OCI-LY1 (cell line): ENCODE data around the gene RAX2.
"Not testable (repeated sequence)": the region's sequence is repeated elsewhere in the genome, so short reads cannot be mapped to it uniquely, and the experiment has no call there.

Experiments
- H2AFZ ChIP-seq: fragments of 200-600 bp; sonication (generic), shearing (Covaris generic); 2 replicates; pipeline ENCODE4 v1.6.0; 2014; ENCODE audit warnings: antibody characterized with exemption, mild to moderate bottlenecking, low read length
- H3F3A ChIP-seq: fragments of 200-600 bp; sonication (generic), shearing (Covaris generic); 2 replicates; pipeline ENCODE4 v1.6.0; 2014; ENCODE audit warnings: mild to moderate bottlenecking, antibody characterized with exemption, low read length, moderate library complexity; ENCODE audit not compliant: insufficient read depth
- H3K27ac ChIP-seq: fragments of 200-600 bp; sonication (generic); 2 replicates; pipeline ENCODE4 v1.5.1; 2014; ENCODE audit warnings: low read length, mixed run types, mild to moderate bottlenecking, low read depth; ENCODE audit not compliant: poor library complexity, severe bottlenecking
- H3K27me3 ChIP-seq: fragments of 200-600 bp; sonication (generic); 2 replicates; pipeline ENCODE4 v1.6.0; 2014; ENCODE audit warnings: antibody characterized with exemption, mild to moderate bottlenecking, low read length, moderate library complexity; ENCODE audit not compliant: insufficient read depth
- H3K36me3 ChIP-seq: fragments of 200-600 bp; sonication (generic); 2 replicates; pipeline ENCODE4 v1.6.1; 2014; ENCODE audit warnings: mild to moderate bottlenecking, antibody characterized with exemption, low read length, moderate library complexity, mixed read lengths; ENCODE audit not compliant: insufficient read depth
- H3K4me1 ChIP-seq: fragments of 200-600 bp; sonication (generic); 2 replicates; pipeline ENCODE4 v1.5.1; 2014; ENCODE audit warnings: mild to moderate bottlenecking, low read length, moderate library complexity; ENCODE audit not compliant: insufficient read depth, severe bottlenecking
- H3K4me2 ChIP-seq: fragments of 200-600 bp; sonication (generic), shearing (Covaris generic); 2 replicates; pipeline ENCODE4 v1.6.1; 2014; ENCODE audit warnings: low read length
- H3K4me3 ChIP-seq: fragments of 200-600 bp; sonication (generic); 2 replicates; pipeline ENCODE4 v1.5.1; 2014; ENCODE audit warnings: low read length, low read depth, mild to moderate bottlenecking, mixed read lengths; ENCODE audit not compliant: poor library complexity, severe bottlenecking
- H3K79me2 ChIP-seq: fragments of 200-600 bp; shearing (Covaris generic); 2 replicates; pipeline ENCODE4 v1.6.1; 2016; ENCODE audit warnings: mixed run types, low read length, mixed read lengths; ENCODE audit not compliant: insufficient read depth
- H3K9ac ChIP-seq: fragments of 200-600 bp; sonication (generic), shearing (Covaris generic); 2 replicates; pipeline ENCODE4 v1.6.1; 2014; ENCODE audit warnings: mild to moderate bottlenecking, low read length, mixed read lengths
- H3K9me2 ChIP-seq: fragments of 200-600 bp; sonication (generic), shearing (Covaris generic); 2 replicates; pipeline ENCODE4 v1.6.1; 2014; ENCODE audit warnings: low read depth, mild to moderate bottlenecking, low read length, mixed read lengths
- H3K9me3 ChIP-seq: fragments of 200-600 bp; shearing (Covaris generic); 2 replicates; pipeline ENCODE4 v1.6.1; 2014; ENCODE audit warnings: low read length, mixed read lengths
- H4K20me1 ChIP-seq: fragments of 200-600 bp; sonication (generic), shearing (Covaris generic); 2 replicates; pipeline ENCODE4 v1.6.0; 2016; ENCODE audit warnings: mild to moderate bottlenecking, low read length; ENCODE audit not compliant: insufficient read depth
- EZH2 ChIP-seq: fragments of 200-600 bp; sonication (generic), shearing (Covaris generic); IDR thresholded peaks from 2 replicates; pipeline ENCODE4 v1.8.0; 2017; ENCODE audit warnings: borderline replicate concordance, mixed run types, mild to moderate bottlenecking, antibody characterized with exemption, low read length, moderate library complexity, mixed read lengths
- TF ChIP-seq, protein P1 (sequence below): fragments of 200-600 bp; sonication (generic), shearing (Covaris generic); IDR thresholded peaks from 2 replicates; pipeline ENCODE4 v1.5.1; 2017; ENCODE audit warnings: mild to moderate bottlenecking, antibody characterized with exemption, low read length, moderate library complexity, mixed read lengths

Gene RAX2

GRCh38 chr19:3760871-3761361 is 11.1 kb downstream of the RAX2 start:
- Histone ChIP-seq H3K9ac (peak overlapping the region; percentile 90), H4K20me1 (no peaks in the 10 kb centered on the region), H3K4me2 (peak overlapping the region; percentile 75), H3K36me3 (peaks cover 21% of the 10 kb centered on the region; the same call in 1 of the 2 replicates), H3K4me3 (peak overlapping the region; percentile 84), H3K27me3 (no peaks in the 10 kb centered on the region), H3K9me3 (no peaks in the 10 kb centered on the region), H3F3A (no peaks in the 10 kb centered on the region), H3K79me2 (no peaks in the 10 kb centered on the region), H3K9me2 (no peaks in the 10 kb centered on the region), H3K4me1 (peaks cover 25% of the 10 kb centered on the region), H3K27ac (peak overlapping the region; percentile 9), H2AFZ (no peak overlapping the region)
- no peak for TF ChIP-seq EZH2
- TF ChIP-seq, protein P1, sequence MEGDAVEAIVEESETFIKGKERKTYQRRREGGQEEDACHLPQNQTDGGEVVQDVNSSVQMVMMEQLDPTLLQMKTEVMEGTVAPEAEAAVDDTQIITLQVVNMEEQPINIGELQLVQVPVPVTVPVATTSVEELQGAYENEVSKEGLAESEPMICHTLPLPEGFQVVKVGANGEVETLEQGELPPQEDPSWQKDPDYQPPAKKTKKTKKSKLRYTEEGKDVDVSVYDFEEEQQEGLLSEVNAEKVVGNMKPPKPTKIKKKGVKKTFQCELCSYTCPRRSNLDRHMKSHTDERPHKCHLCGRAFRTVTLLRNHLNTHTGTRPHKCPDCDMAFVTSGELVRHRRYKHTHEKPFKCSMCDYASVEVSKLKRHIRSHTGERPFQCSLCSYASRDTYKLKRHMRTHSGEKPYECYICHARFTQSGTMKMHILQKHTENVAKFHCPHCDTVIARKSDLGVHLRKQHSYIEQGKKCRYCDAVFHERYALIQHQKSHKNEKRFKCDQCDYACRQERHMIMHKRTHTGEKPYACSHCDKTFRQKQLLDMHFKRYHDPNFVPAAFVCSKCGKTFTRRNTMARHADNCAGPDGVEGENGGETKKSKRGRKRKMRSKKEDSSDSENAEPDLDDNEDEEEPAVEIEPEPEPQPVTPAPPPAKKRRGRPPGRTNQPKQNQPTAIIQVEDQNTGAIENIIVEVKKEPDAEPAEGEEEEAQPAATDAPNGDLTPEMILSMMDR: no peak

DNA sequence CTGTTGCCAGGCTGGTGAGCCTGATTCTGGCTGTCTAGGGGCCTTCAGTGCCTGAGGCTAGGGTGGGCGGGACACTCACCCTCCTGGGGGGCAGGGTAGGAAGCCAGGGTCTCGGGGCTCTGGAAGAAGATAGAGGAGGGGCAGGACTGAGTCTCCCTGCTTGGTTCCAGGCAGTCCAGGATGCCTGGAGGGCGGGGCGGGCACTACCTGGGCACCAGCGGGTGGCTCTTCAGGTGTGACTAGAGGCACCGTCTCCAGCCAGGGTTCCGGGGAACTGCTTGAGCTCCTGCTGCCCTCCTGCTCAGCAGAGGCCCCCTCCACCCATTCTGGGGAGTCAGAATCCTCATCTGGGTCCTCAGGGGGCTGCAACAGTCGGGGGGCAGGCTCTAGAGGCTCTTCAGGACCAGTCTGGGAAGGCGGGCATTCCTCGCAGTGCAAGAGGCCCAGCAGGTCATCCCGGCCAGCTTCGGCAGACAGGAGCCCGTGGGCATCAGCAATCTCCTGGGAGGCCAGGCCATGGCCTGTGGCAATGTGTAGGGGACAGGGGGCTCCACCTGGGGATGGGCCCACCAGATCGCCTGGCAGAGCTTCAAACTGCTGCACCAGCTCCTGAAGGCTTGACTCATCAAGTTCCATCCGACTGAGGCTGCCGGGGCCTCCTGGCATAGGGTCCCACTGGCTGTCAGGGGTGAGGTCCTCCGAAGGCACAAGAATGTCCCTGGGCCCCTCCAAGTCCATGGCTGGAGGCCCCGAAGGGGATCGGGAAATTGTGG is 12.4 kb downstream of the RAX2 start:
- peaks cover 18% of the 10 kb centered on the region; the same call in 1 of the 2 replicates for H3K36me3 ChIP-seq
- H3K9ac ChIP-seq: no peak overlapping the region; the same call in 1 of the 2 replicates
- H3K27me3 ChIP-seq: no peaks in the 10 kb centered on the region
- peaks cover 25% of the 10 kb centered on the region for H3K4me1 ChIP-seq
- H4K20me1 ChIP-seq: no peaks in the 10 kb centered on the region
- H3K79me2 ChIP-seq: no peaks in the 10 kb centered on the region
- H2AFZ ChIP-seq: no peak overlapping the region
- H3K27ac ChIP-seq: no peak overlapping the region
- no peaks in the 10 kb centered on the region for H3K9me3 ChIP-seq
- no peaks in the 10 kb centered on the region for H3F3A ChIP-seq
- peak overlapping the region; percentile 75; the same call in 1 of the 2 replicates for H3K4me2 ChIP-seq
- TF ChIP-seq, protein P1: no peak
- TF ChIP-seq EZH2: no peak
- no peaks in the 10 kb centered on the region for H3K9me2 ChIP-seq
- peak overlapping the region; percentile 84 for H3K4me3 ChIP-seq

GRCh38 chr19:3758297-3758696 is 13.7 kb downstream of the RAX2 start:
- H3K9ac ChIP-seq, H3F3A ChIP-seq, H3K79me2 ChIP-seq, H4K20me1 ChIP-seq, H3K9me3 ChIP-seq, H3K9me2 ChIP-seq, H3K27ac ChIP-seq, H2AFZ ChIP-seq, H3K4me2 ChIP-seq, H3K4me3 ChIP-seq, H3K27me3 ChIP-seq: not testable (repeated sequence)
- Histone ChIP-seq H3K36me3 (peaks cover 18% of the 10 kb centered on the region; the same call in 1 of the 2 replicates), H3K4me1 (peaks cover 23% of the 10 kb centered on the region)

GRCh38 chr19:3757705-3758104 is 14.3 kb downstream of the RAX2 start:
- H3K4me2 ChIP-seq, H3F3A ChIP-seq, H3K9ac ChIP-seq, H3K27ac ChIP-seq, H3K9me3 ChIP-seq, H2AFZ ChIP-seq, H3K27me3 ChIP-seq, H3K4me3 ChIP-seq, H3K9me2 ChIP-seq, H3K79me2 ChIP-seq, H4K20me1 ChIP-seq: not testable (repeated sequence)
- Histone ChIP-seq H3K36me3 (peaks cover 18% of the 10 kb centered on the region; the same call in 1 of the 2 replicates), H3K4me1 (peaks cover 19% of the 10 kb centered on the region)
